ENCODE measurements around the gene CXorf49. TPM values are rescaled to one million over a fixed set of nuclear protein-coding genes. Genes with fewer than 3 reads are reported as not detected.
"Not testable (repeated sequence)": the region's sequence is repeated elsewhere in the genome, so short reads cannot be mapped to it uniquely, and the experiment has no call there.

CXorf49 gene
- total and polyA plus RNA-seq, 2 donors: not detected

DNA sequence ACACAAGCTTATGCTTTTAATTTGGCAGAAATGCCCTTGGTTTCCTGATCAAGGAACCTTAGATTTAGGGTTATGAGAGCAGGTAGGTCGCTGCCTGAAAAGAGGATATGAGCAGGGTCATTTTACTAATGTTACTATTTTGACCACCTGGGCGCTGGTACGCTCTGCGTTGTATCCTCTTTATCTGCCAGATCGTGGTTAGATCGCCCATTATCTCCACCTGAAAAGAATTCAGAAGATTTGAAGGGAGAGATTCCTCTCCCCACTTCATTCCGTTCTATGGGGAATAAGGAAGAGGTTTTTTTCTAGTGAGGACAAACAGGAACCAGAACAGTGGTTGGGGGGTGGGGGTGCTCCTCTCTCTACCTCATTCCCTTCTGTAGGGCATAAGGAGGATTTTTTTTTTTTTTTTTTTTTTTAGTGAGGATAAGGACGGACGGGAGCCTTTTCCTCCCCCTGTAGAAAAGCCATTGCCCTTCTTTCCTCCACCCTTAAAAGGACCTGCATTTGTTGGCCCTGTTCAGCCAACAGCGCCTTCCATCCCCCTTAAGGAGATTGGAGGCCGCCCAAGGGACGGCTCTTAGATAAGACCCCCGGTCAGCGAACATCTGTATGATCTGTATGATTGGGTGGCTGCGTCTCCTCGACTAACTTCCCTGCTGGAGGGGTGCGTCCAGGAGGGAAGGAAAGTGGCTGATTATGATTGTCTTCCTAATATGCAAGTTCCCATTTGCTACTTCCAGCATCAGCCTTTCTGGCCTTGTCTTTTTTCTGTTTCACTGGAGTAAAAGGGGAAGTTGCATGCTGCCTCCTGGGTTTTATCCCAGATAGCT is 20.4 kb downstream of the CXorf49 start:
- H3K4me3 ChIP-seq (ENCODE audit: low read depth, low read length): not testable (repeated sequence)
- no CpG with 5 or more reads among the region's 17 CpGs for WGBS

DNA sequence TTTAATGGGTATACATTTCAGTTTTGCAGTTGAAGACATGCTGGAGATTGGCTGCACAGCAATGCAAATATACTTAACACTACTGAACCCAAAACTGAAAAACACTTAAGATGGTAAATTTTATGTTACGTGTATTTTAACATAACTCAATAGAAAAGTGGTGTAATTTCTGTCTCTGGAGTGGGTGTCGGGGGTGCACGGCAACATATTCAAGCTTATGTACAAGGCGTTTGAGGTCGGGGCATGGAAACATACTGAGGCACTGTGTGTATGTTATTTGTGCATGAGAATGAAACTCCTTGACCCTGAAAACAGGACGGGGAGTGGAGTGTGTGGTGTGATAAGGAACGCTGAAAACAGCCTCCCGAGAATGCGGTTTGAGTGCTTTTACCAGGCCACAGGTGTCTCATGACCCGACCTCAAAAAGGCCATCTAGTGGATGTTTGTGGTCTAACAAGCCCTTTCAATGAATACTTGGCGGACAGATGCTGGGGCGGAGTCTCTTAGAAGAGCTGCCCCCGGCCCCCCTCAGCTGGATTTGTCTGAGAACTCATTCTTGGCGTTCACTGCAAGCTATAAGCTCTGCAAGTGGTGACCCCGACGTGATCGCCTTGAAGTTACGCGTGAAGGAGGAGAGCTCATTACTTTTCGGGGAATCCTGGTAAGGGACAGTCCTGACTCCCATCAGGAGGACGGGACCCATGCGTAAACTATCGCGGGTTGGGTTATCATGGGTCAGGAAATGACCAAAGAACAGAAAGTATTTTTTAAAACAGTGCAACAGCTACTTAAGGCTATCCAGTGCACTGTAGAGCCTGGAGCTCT is 21.2 kb downstream of the CXorf49 start:
- H3K4me1 ChIP-seq (ENCODE audit: insufficient read depth); H3K4me3 ChIP-seq (ENCODE audit: low read depth, low read length); H3K36me3 ChIP-seq (ENCODE audit: insufficient read depth); DNase-seq (ENCODE audit: extremely low spot score); H3K27ac ChIP-seq (ENCODE audit: low read depth): not testable (repeated sequence)
- no CpG with 5 or more reads among the region's 24 CpGs for WGBS

More for the DNA sequence above, 20.4 kb downstream of the CXorf49 start:
- DNase-seq (ENCODE audit: extremely low spot score); H3K4me1 ChIP-seq (ENCODE audit: insufficient read depth); H3K27ac ChIP-seq (ENCODE audit: low read depth); H3K36me3 ChIP-seq (ENCODE audit: insufficient read depth): not testable (repeated sequence)

DNA sequence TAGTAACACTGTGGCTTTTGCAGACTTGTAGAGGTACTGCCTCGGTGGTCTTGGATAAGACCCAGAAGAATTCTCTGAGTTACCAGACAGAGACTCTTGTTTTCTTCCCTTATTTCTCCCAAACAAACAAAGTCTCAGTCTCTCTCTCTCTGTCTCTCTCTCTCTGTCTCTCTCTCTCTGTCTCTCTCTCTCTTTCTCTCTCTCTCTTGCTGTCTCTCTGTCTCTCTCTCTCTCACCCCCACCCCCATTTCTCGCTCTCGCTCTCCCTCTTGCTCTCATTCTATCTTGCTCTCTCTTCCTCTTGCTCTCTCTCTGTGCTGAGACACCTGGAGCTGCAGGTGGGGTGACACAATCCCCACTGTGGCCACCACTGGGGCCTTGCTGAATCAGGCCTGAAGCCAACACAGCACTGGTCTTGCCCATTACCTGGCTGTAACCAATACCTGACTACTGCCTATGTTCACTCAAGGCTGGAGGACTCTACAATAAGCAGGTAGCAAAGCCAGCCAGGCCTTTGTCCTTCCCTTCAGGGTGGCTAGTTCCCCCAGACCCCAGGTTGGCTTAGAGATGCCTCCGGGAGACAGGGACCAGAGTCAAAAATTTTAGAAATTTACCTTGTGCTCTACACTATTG is 38.4 kb downstream of the CXorf49 start:
- WGBS: 94% methylated on average over 4 of the region's 4 CpGs
- no peak for DNase-seq (ENCODE audit: extremely low spot score)
- no peaks in the 10 kb centered on the region for H3K4me1 ChIP-seq (ENCODE audit: insufficient read depth)
- no peak overlapping the region for H3K27ac ChIP-seq (ENCODE audit: low read depth)
- H3K4me3 ChIP-seq (ENCODE audit: low read depth, low read length): no peak overlapping the region
- no peaks in the 10 kb centered on the region for H3K36me3 ChIP-seq (ENCODE audit: insufficient read depth)

DNA sequence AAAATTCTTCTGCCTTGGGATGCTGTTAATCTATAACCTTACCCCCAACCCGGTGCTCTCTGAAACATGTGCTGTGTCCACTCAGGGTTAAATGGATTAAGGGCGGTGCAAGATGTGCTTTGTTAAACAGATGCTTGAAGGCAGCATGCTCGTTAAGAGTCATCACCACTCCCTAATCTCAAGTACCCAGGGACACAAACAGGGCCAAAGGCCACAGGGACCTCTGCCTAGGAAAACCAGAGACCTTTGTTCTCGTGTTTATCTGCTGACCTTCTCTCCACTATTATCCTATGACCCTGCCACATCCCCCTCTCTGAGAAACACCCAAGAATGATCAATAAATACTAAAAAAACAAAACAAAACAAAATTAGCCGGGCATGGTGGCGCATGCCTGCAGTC is 40.9 kb downstream of the CXorf49 start:
- WGBS: 79% methylated on average over 4 of the region's 6 CpGs
- H3K36me3 ChIP-seq (ENCODE audit: insufficient read depth); H3K4me1 ChIP-seq (ENCODE audit: insufficient read depth); H3K27ac ChIP-seq (ENCODE audit: low read depth); H3K4me3 ChIP-seq (ENCODE audit: low read depth, low read length); DNase-seq (ENCODE audit: extremely low spot score): not testable (repeated sequence)

DNA sequence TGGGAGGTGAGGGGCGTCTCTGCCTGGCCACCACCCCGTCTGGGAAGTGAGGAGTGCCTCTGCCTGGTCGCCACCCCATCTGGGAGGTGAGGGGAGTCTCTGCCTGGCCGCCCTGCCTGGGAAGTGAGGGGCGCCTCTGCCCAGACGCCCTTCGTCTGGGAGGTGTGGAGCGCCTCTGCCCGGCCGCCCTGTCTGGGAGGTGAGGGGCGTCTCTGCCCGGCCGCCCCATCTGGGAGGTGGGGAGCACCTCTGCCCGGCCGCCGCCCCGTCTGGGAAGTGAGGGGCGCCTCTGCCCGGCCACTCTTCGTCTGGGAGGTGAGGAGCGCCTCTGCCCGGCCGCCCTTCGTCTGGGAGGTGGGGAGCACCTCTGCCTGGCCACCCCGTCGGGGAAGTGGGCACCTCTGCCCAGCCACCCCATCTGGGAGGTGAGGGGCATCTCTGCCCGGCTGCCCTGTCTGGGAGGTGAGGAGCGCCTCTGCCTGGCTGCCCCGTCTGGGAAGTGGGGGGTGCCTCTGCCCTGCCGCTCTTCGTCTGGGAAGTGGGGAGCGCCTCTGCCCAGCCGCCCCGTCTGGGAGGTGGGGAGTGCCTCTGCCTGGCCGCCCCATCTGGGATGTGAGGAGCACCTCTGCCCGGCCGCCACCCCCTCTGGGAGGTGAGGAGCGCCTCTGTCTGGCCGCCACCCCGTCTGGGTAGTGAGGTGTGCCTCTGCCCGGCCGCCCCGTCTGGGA is 41.9 kb downstream of the CXorf49 start:
- H3K4me1 ChIP-seq (ENCODE audit: insufficient read depth); H3K4me3 ChIP-seq (ENCODE audit: low read depth, low read length); H3K36me3 ChIP-seq (ENCODE audit: insufficient read depth); DNase-seq (ENCODE audit: extremely low spot score); H3K27ac ChIP-seq (ENCODE audit: low read depth): not testable (repeated sequence)
- WGBS: 93% methylated on average over 40 of the region's 43 CpGs

DNA sequence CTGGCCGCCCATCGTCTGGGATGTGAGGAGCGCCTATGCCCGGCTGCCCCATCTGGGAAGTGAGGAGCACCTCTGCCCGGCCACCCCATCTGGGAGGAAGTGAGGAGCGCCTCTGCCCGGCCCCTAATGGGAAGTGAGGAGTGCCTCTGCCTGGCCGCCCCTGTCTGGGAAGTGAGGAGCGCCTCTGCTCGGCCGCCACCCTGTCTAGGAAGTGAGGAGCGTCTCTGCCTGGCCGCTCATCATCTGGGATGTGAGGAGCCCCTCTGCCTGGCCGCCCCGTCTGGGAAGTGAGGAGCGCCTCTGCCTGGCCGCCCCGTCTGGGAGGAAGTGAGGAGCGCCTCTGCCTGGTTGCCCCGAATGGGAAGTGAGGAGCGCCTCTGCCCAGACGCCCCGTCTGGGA is 42.4 kb downstream of the CXorf49 start:
- not testable (repeated sequence) for H3K4me1 ChIP-seq (ENCODE audit: insufficient read depth); H3K4me3 ChIP-seq (ENCODE audit: low read depth, low read length); DNase-seq (ENCODE audit: extremely low spot score); H3K27ac ChIP-seq (ENCODE audit: low read depth); H3K36me3 ChIP-seq (ENCODE audit: insufficient read depth)
- 97% methylated on average over 23 of the region's 23 CpGs for WGBS

DNA sequence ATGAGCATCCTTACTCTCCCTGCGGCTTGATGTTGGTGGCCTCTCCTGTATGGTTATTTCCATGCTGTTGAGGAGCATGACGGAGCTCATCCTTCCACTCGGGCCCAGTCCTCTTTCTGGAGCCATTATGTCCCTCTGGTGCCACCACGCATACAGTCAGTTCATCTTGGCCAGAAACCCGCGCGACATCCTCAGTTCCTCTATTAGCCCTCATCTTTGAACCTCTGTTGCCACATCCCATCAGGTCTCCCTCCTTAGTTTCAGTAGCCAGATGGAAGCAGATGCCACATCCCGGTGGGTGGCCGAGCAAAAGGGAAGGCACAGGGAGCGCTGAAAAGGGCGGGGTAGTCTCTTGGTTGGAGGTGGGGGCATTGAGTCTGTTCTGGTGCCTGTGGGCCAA is 46.1 kb downstream of the CXorf49 start:
- WGBS: 88% methylated on average over 11 of the region's 11 CpGs
- no peak overlapping the region for H3K4me3 ChIP-seq (ENCODE audit: low read depth, low read length)

DNA sequence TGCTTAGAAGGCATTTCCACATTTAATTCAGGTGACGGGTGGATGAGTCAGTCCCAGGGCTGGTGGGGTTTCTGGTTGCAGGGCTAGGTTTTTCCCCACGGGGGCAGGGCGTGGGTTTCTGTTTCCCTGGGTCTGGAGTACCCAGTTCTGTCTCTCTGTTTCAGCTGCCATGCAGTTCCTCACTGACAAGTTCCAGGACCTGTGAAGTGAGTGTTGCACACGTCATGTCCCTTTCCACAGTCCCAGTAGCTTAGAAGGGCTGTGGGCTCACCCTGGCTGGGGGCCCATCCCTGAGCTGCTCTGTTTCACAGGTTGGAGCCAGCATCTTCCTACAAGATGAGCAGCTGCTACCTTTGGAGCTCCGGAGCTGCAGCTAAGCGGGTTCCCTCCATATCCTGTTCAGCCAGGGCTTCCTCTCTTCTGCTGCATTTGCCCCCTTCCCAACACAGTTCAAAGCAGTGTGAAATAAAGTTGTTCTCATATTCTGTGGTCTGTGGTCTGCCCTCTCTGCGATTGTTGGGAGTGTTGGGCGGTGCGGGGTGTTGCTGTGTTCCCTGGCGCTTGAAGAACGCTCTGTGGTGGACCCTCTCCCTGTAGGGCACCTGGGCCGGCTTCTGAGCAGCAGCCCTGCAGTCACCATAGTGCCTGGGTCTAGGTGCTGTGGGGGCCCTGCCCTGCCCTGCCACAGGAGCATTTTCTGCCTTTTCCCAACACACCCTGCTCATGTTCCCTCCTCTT is 46.9 kb downstream of the CXorf49 start:
- H3K36me3 ChIP-seq (ENCODE audit: insufficient read depth): no peaks in the 10 kb centered on the region
- DNase-seq (ENCODE audit: extremely low spot score): no peak
- no peaks in the 10 kb centered on the region for H3K4me1 ChIP-seq (ENCODE audit: insufficient read depth)
- WGBS: 77% methylated on average over 12 of the region's 12 CpGs
- no peak overlapping the region for H3K4me3 ChIP-seq (ENCODE audit: low read depth, low read length)
- no peak overlapping the region for H3K27ac ChIP-seq (ENCODE audit: low read depth)

More for the DNA sequence above, 46.1 kb downstream of the CXorf49 start:
- no peak overlapping the region for H3K27ac ChIP-seq (ENCODE audit: low read depth)
- no peaks in the 10 kb centered on the region for H3K36me3 ChIP-seq (ENCODE audit: insufficient read depth)
- no peaks in the 10 kb centered on the region for H3K4me1 ChIP-seq (ENCODE audit: insufficient read depth)
- DNase-seq (ENCODE audit: extremely low spot score): no peak

DNA sequence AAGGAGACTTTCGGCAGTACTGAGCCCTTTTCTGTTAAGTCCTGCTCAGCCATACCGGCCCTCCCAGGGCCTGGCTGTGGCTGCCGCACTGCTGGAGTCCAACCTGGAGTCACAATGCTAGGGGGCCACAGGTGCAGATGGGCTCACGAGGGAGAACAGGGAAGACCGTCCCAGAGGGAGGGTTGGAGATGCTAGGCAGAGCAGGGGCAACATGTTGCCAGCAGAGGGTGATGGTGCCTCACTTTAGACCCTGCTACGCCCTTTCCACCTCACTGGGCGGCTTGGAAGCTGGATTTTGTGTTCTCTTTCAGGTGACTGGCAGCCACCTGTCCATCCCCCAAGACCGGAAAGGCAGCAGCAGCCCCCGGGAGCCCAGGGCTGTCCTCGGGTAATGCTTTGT is 48.1 kb downstream of the CXorf49 start:
- WGBS: 18% methylated on average over 10 of the region's 10 CpGs
- not testable (repeated sequence) for H3K36me3 ChIP-seq (ENCODE audit: insufficient read depth); DNase-seq (ENCODE audit: extremely low spot score); H3K4me3 ChIP-seq (ENCODE audit: low read depth, low read length); H3K27ac ChIP-seq (ENCODE audit: low read depth); H3K4me1 ChIP-seq (ENCODE audit: insufficient read depth)

DNA sequence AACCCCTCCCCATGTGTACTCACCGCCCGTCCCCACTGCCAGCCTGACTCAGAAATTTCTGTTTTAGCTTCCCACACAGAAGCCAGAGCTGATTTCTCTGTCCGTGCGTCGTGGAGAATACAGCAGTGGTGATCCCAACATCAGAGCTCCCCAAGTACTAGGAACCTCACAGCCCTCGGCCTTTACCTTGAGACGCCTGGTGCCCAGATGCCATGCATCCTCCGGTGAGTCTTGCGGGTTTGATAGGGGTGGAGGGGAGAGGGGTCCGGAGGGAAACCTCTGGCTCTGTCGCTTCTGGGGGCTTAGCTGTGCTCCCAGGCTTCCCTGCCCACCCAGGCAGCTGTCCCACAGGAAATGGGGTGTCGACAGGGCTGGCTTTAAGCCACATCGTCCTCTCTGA is 48.6 kb downstream of the CXorf49 start:
- H3K36me3 ChIP-seq (ENCODE audit: insufficient read depth): no peaks in the 10 kb centered on the region
- WGBS: 41% methylated on average over 13 of the region's 13 CpGs
- no peak for DNase-seq (ENCODE audit: extremely low spot score)
- H3K4me3 ChIP-seq (ENCODE audit: low read depth, low read length): no peak overlapping the region
- H3K27ac ChIP-seq (ENCODE audit: low read depth): no peak overlapping the region
- H3K4me1 ChIP-seq (ENCODE audit: insufficient read depth): no peaks in the 10 kb centered on the region

DNA sequence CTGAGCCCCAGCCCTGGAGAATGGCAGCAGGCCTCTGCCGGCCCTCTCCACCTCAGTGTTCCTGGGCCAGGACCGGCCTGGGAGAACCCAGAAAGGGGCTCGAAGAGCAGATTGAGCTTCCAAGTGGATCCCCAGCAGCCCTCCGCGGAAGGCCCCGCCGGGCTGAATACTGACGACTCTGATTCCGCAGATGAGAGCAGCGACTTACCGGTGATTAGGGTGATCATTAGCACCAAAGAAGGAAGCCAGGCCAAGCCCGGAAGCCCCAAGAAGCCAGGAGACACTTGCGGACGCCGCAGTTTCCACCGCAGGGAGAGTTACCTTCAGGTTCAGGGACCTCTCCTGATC is 49.9 kb downstream of the CXorf49 start:
- Histone ChIP-seq H3K4me1 (ENCODE audit: insufficient read depth) (no peaks in the 10 kb centered on the region), H3K4me3 (ENCODE audit: low read depth, low read length) (no peak overlapping the region), H3K27ac (ENCODE audit: low read depth) (no peak overlapping the region), H3K36me3 (ENCODE audit: insufficient read depth) (no peaks in the 10 kb centered on the region)
- WGBS: 97% methylated on average over 16 of the region's 16 CpGs
- DNase-seq (ENCODE audit: extremely low spot score): no peak

DNA sequence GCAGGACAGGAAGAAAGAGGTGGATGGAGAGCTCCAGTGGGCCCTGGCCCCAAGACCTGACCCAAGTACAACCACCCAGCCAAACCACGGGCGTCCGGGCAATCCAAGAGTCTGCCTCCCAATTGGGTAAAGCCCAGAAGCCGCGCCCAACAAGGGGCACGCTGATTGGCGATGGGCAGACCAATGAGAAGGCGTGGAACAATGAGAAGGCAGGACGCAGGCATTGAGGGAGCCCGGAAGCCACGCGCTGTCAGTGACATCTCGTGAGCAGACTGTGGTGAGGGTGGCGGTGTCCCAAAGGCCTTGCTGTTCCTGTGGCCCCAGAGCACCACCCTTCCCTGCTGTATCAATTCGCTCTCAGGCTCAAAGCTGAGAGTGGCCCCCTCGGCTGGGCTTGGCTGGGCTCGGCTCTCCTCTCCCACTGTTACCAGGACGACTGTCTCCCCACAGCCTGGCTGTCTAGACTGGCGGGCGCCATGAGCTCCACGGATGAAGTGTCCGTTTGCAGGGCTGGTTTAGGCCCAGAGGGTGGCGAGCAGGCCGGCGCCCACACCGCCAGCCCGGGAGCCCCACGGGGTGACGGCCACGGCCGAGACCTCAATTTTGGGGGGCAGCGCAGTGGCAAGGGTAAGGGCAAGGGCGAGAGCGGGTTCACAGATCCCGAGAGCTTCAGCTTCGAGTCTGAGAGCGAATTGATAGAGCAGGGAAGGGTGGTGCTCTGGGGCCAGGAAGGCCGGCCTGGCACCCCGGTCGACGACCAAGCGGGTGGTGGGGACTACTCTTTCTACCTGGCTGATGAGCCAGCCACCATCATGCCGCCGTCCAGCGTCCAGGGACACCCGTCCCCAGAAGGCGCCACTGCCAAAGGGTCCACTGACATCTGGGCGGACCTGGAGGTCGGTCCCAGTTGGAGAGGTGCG is 50.5 kb downstream of the CXorf49 start, which contains the start of gene LOC101059915:
Gene LOC101059915, plus strand, starts transcription at position 219 of the 920 bp plus-strand sequence.
- WGBS: 95% methylated on average over 50 of the region's 50 CpGs
- DNase-seq (ENCODE audit: extremely low spot score): no peak
- Histone ChIP-seq H3K27ac (ENCODE audit: low read depth) (no peak within 1 kb of the TSS), H3K4me1 (ENCODE audit: insufficient read depth) (no peaks in the 10 kb centered on the region), H3K36me3 (ENCODE audit: insufficient read depth) (no peaks in the 10 kb centered on the region), H3K4me3 (ENCODE audit: low read depth, low read length) (no peak within 1 kb of the TSS)
